SK-N-SH treated with all-trans-retinoic acid at 6 μM for 48 hours (cell line): ENCODE data around the gene PLB1.

ENCODE experiments used
- ATAC-seq: fragments of 200-7000 bp; cut with Tn5 transposase; 3 replicates; pipeline ENCODE4 v1.9.1; 2020; ENCODE audit warnings: mild to moderate bottlenecking, moderate library complexity
- ARNTL ChIP-seq: fragments of 450-650 bp; formaldehyde crosslinking; IDR thresholded peaks from 2 replicates; pipeline ENCODE4 v1.5.0; 2020; ENCODE audit warnings: low read depth, mild to moderate bottlenecking, moderate library complexity, borderline replicate concordance
- BACH2 ChIP-seq: fragments of 250-450 bp; sonication (Bioruptor Pico); IDR thresholded peaks from 2 replicates; pipeline ENCODE4 v1.9.0; 2021; ENCODE audit warnings: mild to moderate bottlenecking, borderline replicate concordance
- CSRNP3 ChIP-seq: fragments of 250-450 bp; sonication (Bioruptor Pico); IDR thresholded peaks from 2 replicates; pipeline ENCODE4 v1.5.1; 2021; ENCODE audit warnings: mild to moderate bottlenecking, moderate library complexity
- ESRRG ChIP-seq: fragments of 250-450 bp; sonication (Bioruptor Pico); IDR thresholded peaks from 2 replicates; pipeline ENCODE4 v1.6.1; 2021; ENCODE audit warnings: mild to moderate bottlenecking
- GLIS3 ChIP-seq: fragments of 250-450 bp; sonication (Bioruptor Pico); IDR thresholded peaks from 2 replicates; pipeline ENCODE4 v1.5.0; 2020; ENCODE audit warnings: mild to moderate bottlenecking, moderate library complexity
- ISL1 ChIP-seq: fragments of 250-450 bp; sonication (Bioruptor Pico); IDR thresholded peaks from 2 replicates; pipeline ENCODE4 v2.1.2; 2022; ENCODE audit warnings: mild to moderate bottlenecking, moderate library complexity
- PPARA ChIP-seq: fragments of 250-450 bp; sonication (Bioruptor Pico); IDR thresholded peaks from 2 replicates; pipeline ENCODE4 v1.5.0; 2020; ENCODE audit warnings: mild to moderate bottlenecking, borderline replicate concordance
- RARB ChIP-seq: fragments of 250-450 bp; sonication (Bioruptor Pico); IDR thresholded peaks from 2 replicates; pipeline ENCODE4 v1.8.0; 2021; ENCODE audit warnings: mild to moderate bottlenecking, moderate library complexity
- SNAI2 ChIP-seq: fragments of 250-450 bp; sonication (Bioruptor Pico); IDR thresholded peaks from 2 replicates; pipeline ENCODE4 v1.5.0; 2020; ENCODE audit warnings: mild to moderate bottlenecking, moderate library complexity
- TCF4 ChIP-seq: fragments of 250-450 bp; sonication (Bioruptor Pico); IDR thresholded peaks from 2 replicates; pipeline ENCODE4 v1.8.0; 2021; ENCODE audit warnings: mild to moderate bottlenecking, moderate library complexity, borderline replicate concordance
- TOX ChIP-seq: fragments of 250-450 bp; sonication (Bioruptor Pico); IDR thresholded peaks from 2 replicates; pipeline ENCODE4 v1.8.0; 2021; ENCODE audit warnings: mild to moderate bottlenecking, moderate library complexity, borderline replicate concordance
- TSHZ2 ChIP-seq: fragments of 250-450 bp; sonication (Bioruptor Pico); IDR thresholded peaks from 2 replicates; pipeline ENCODE4 v1.5.0; 2020; ENCODE audit warnings: mild to moderate bottlenecking, moderate library complexity
- ZC3H10 ChIP-seq: fragments of 250-450 bp; sonication (Bioruptor Pico); IDR thresholded peaks from 2 replicates; pipeline ENCODE4 v1.5.1; 2021; ENCODE audit warnings: mild to moderate bottlenecking, moderate library complexity
- ZFP30 ChIP-seq: fragments of 450-650 bp; formaldehyde crosslinking; IDR thresholded peaks from 2 replicates; pipeline ENCODE4 v1.5.0; 2022; ENCODE audit warnings: mild to moderate bottlenecking, moderate library complexity
- ZNF565 ChIP-seq: fragments of 450-650 bp; formaldehyde crosslinking; conservative IDR thresholded peaks from 2 replicates; pipeline ENCODE4 v1.5.0; 2020; ENCODE audit warnings: low read depth, mild to moderate bottlenecking, moderate library complexity
- ZNF70 ChIP-seq: fragments of 450-650 bp; formaldehyde crosslinking; IDR thresholded peaks from 2 replicates; pipeline ENCODE4 v1.5.0; 2020; ENCODE audit warnings: mild to moderate bottlenecking, moderate library complexity
- ZNF8 ChIP-seq: fragments of 450-650 bp; formaldehyde crosslinking; IDR thresholded peaks from 2 replicates; pipeline ENCODE4 v1.5.0; 2020; ENCODE audit warnings: mild to moderate bottlenecking, moderate library complexity
- TF ChIP-seq, protein P1 (sequence below): fragments of 250-450 bp; sonication (Bioruptor Pico); IDR thresholded peaks from 2 replicates; pipeline ENCODE4 v1.8.0; 2021; ENCODE audit warnings: low read depth, mild to moderate bottlenecking, moderate library complexity, borderline replicate concordance
- TF ChIP-seq, protein P2 (sequence below): fragments of 250-450 bp; sonication (Bioruptor Pico); IDR thresholded peaks from 2 replicates; pipeline ENCODE4 v1.8.0; 2020; ENCODE audit warnings: mild to moderate bottlenecking, moderate library complexity, borderline replicate concordance
- TF ChIP-seq, protein P3 (sequence below): fragments of 250-450 bp; sonication (Bioruptor Pico); IDR thresholded peaks from 2 replicates; pipeline ENCODE4 v1.5.1; 2020; ENCODE audit warnings: low read depth, mild to moderate bottlenecking, moderate library complexity

Gene PLB1

DNA sequence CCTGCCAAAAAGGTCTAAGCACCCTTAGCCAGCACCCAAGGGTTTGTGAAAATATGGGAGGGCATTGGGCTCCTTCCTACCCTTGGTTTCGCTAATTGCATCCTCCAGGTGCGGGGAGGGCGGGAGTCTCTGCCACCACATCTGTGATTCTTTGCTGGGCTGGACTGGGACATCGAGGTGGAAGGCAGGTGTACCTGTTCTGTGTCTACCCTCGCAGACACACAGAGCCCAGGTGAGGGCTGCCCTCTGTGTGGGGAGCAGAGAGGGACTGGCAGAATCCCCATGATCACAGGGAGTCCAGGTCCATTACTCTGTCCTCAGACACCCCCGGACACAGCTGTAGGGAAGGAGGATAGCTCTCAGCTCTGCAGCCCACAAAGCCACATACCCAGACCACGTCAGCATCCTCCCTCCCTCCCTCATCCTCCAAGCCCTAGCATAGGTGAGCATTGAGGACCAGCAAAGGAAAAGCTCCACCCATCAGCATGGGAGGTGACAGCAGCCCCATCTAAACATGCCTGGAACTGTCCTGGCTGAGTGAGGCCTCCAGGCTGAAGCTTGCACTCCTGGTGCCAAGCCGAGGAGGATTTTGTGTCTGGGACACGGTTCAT is 49.8 kb downstream of the PLB1 start:
- ATAC-seq: no peak
- TF ChIP-seq ESRRG (CRISPR knock-in tag) (no peak), RARB (CRISPR knock-in tag) (no peak), ISL1 (no peak), CSRNP3 (CRISPR knock-in tag) (no peak), ZC3H10 (CRISPR knock-in tag) (no peak), TSHZ2 (CRISPR knock-in tag) (no peak), ZFP30 (CRISPR knock-in tag) (no peak), ZNF70 (no peak), ZNF8 (CRISPR knock-in tag) (no peak), TOX (no peak), SNAI2 (CRISPR knock-in tag) (no peak)
- TF ChIP-seq, protein P1, sequence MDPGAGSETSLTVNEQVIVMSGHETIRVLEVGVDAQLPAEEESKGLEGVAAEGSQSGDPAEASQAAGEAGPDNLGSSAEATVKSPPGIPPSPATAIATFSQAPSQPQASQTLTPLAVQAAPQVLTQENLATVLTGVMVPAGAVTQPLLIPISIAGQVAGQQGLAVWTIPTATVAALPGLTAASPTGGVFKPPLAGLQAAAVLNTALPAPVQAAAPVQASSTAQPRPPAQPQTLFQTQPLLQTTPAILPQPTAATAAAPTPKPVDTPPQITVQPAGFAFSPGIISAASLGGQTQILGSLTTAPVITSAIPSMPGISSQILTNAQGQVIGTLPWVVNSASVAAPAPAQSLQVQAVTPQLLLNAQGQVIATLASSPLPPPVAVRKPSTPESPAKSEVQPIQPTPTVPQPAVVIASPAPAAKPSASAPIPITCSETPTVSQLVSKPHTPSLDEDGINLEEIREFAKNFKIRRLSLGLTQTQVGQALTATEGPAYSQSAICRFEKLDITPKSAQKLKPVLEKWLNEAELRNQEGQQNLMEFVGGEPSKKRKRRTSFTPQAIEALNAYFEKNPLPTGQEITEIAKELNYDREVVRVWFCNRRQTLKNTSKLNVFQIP: no peak

GRCh38 chr2:28546242-28546641 is 50.4 kb downstream of the PLB1 start:
- TF ChIP-seq TOX (no peak), ARNTL (no peak), ESRRG (CRISPR knock-in tag) (no peak), GLIS3 (no peak), BACH2 (CRISPR knock-in tag) (no peak), ISL1 (no peak), ZNF70 (no peak), PPARA (no peak), CSRNP3 (CRISPR knock-in tag) (no peak), TCF4 (no peak), ZNF565 (no peak), ZNF8 (CRISPR knock-in tag) (no peak)
- TF ChIP-seq, protein P1: no peak
- TF ChIP-seq, protein P2, sequence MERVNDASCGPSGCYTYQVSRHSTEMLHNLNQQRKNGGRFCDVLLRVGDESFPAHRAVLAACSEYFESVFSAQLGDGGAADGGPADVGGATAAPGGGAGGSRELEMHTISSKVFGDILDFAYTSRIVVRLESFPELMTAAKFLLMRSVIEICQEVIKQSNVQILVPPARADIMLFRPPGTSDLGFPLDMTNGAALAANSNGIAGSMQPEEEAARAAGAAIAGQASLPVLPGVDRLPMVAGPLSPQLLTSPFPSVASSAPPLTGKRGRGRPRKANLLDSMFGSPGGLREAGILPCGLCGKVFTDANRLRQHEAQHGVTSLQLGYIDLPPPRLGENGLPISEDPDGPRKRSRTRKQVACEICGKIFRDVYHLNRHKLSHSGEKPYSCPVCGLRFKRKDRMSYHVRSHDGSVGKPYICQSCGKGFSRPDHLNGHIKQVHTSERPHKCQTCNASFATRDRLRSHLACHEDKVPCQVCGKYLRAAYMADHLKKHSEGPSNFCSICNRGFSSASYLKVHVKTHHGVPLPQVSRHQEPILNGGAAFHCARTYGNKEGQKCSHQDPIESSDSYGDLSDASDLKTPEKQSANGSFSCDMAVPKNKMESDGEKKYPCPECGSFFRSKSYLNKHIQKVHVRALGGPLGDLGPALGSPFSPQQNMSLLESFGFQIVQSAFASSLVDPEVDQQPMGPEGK (CRISPR knock-in tag): no peak
- TF ChIP-seq, protein P3, sequence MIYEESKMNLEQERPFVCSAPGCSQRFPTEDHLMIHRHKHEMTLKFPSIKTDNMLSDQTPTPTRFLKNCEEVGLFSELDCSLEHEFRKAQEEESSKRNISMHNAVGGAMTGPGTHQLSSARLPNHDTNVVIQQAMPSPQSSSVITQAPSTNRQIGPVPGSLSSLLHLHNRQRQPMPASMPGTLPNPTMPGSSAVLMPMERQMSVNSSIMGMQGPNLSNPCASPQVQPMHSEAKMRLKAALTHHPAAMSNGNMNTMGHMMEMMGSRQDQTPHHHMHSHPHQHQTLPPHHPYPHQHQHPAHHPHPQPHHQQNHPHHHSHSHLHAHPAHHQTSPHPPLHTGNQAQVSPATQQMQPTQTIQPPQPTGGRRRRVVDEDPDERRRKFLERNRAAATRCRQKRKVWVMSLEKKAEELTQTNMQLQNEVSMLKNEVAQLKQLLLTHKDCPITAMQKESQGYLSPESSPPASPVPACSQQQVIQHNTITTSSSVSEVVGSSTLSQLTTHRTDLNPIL: no peak
- ATAC-seq: no peak
